Measurements from ENCODE around the gene PPM1E.
"Not testable (repeated sequence)": the region's sequence is repeated elsewhere in the genome, so short reads cannot be mapped to it uniquely, and the experiment has no call there.

PPM1E gene

DNA sequence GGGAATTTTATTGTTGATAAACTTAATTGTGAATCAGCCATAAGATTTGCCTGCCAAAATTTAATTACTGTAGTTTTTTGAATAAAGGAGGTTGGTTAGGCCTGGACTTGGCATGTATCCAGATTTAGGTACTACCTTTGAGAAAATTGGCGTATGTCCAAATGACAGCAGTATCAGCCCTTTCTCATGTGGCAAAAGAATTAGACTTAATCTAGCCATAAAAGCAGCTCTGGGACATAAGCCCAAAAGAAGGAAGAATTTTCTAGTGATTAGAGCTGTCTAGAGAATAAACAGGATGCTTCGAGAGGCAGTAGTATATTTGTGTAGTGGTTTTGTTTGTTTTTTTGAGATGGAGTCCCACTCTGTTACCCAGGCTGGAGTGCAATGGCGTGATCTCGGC lies 27.7 kb downstream of the PPM1E start:
- no peak for DNase-seq

DNA sequence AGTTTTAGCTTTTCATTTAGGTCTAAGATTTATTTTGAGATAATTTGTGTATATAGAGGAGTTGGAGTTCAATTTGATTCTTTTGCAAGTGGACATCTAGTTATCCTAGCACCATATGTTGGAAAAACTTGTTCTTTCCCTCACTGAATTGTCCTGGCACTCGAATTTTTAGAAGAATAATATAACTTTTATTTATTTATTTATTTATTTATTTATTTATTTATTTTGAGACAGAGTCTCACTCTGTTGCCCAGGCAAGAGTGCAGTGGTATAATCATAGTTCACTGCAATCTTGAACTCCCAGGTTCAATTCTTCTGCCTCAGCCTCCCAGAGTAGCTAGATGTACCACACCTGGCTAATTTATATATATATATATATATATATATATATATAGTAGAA lies 29.4 kb downstream of the PPM1E start:
- DNase-seq, result no peak

- DNase-seq, result no peak
These were observed 31.1 kb downstream of the PPM1E start for GRCh38 chr17:58786586-58787295.

GRCh38 chr17:58788199-58788598 lies 32.5 kb downstream of the PPM1E start:
- DNase-seq, result no peak

GRCh38 chr17:58789160-58789559 lies 33.5 kb downstream of the PPM1E start:
- DNase-seq, result peak in 1 of 2 donors; percentile 5

DNA sequence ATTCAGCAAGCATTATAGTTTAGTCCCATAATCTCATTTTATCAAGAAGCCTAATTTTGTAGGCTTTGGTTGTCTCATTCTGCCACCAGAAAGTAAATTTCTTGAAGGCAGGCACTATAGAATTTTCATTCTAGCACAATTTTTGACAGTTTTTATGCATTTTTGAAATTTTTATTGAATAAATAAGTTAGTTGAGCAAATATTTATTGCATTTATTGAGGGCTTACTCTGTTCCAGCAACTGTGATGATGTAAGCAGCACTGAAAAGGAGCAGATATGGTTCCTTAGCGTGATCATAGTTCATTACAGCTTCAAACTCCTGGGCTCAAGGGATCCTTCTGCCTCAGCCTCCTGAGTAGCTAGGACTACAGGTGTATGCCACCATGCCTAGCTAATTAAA lies 34.2 kb downstream of the PPM1E start:
- no peak for DNase-seq

GRCh38 chr17:58794508-58794907 lies 38.9 kb downstream of the PPM1E start:
- DNase-seq, result not testable (repeated sequence)

DNA sequence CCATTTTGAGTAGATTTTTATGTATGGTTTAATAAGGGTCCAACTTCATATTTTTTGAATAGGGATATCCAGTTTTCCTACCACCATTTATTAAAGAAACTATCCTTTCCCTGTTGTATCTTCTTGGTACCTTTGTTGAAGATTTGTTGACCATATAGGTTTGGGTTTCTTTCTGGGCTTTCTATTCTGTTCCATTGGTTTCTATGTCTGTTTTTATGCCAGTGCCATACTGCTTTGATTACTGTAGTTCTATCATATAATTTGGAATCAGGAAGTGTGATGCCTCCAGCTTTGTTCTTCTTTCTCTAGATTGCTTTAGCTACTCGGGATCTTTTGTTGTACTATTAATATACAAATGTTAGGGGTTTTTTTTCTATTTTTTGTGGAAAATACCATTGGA lies 46.5 kb downstream of the PPM1E start:
- DNase-seq, result no peak

DNA sequence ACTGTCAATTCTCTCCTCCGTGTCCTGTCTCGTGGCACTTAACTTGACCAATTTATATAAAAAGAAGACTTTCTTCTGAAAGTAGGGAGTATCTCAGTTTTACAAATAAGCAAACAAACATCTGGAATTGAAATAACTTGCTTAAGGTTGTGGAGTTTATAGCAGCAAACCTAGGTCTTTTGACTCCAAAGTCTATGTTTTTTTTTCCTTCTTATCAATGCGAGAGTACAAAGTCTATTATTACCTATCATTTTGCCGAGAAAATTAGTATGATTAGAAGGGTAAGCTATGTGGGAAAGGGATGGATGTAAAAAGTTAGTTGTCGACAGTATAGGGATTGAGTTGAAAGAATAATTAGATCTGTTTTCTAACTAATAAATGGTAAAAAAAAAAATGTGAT lies 50.4 kb downstream of the PPM1E start:
- DNase-seq, result no peak

GRCh38 chr17:58808609-58809563 lies 53.2 kb downstream of the PPM1E start:
- no peak for DNase-seq

DNA sequence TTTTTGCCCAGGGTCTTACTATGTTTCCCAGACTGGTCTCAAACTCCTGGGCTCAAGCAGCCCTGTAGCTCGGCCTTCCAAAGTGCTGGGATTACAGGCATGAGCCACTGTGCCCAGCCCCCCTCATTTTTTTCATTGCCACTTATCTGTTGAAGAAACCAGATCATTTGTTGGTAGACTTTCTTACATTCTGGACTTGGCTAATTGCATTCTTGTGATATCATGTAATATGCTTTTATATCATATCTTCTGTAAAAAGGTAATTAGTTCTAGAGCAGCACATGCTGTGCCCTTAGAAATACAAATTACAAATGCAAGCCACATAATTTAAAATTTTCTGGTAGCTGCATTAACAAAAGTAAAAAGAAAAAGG lies 53.9 kb downstream of the PPM1E start:
- DNase-seq, result no peak

GRCh38 chr17:58811290-58811689 lies 55.6 kb downstream of the PPM1E start:
- no peak for DNase-seq

DNA sequence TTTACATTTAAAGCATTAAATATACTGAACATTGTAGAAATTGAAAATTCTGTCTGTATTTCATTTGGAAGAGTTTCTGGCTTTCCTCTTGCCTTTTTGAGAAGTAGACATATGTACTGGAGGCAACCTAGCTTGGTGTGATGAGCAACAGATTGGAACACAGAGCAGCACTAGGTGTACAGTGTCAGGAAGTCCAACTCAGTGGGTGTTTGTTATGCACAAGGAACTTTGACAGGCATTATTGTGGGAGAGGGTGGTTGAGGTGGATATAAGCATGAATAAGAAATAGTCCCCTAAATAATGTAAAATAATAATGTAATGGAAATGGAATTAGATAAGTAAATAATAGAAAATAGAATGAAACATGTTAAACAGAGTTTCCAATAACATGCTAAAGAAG lies 58.1 kb downstream of the PPM1E start:
- DNase-seq, result no peak

DNA sequence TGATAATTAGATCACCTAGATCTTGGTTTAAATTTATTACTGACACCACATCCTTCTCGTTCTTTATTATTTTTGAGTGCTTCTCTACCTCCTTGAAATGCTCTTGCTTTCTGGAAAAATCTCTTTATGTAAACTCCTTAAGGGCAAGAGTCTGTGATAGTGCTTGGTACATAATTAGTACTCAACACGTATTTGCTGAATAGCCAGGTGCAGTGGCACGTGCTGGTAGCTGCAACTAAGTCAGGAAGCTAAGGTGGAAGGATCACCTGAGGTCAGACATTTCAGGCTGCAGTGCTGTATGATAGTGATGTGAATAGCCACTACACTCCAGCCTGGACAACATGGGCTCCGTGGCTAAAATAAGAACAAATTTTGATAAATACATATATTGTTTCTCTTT lies 63.0 kb downstream of the PPM1E start:
- no peak for DNase-seq

DNA sequence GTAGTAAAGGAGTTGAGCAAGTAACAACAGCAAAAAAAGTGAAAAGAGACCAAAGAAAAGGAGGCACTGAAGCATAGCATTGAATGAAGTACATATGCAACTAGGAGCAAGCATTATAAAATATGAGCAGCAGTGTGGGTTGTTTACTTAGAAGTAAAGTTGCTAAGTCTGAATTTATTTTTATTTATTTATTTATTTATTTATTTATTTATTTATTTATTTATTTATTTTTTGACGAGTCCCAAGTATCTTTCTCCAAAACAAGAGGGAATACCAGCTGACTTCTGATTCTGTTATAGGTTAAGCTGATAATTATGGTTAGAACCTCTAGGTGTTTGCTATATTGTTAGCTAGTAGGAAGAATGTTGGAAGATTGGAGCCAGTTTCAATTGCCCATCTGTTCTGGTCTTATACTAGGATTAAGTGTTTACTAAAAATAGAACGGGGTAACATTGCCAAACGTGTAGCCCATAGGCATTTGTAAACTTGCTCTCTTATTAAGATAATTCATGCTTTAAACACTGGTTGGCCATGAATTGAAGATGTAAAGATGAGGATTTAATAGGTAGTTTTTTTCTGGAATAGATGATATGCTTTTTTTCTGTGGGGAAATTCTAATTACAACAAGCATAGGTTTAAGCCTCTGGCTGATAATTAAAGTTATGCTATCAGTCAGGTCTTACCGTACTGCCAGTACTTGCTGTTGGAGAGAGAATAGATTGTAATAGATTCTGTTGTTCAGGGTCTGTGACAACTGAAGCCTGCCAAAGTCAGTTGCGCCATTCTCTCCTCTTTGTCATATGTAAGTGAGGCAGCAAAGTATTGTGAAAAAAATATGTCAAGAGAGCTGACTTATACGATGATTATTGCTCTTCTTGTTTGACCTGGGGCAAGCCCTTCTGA lies 66.7 kb downstream of the PPM1E start:
- DNase-seq, result no peak

DNA sequence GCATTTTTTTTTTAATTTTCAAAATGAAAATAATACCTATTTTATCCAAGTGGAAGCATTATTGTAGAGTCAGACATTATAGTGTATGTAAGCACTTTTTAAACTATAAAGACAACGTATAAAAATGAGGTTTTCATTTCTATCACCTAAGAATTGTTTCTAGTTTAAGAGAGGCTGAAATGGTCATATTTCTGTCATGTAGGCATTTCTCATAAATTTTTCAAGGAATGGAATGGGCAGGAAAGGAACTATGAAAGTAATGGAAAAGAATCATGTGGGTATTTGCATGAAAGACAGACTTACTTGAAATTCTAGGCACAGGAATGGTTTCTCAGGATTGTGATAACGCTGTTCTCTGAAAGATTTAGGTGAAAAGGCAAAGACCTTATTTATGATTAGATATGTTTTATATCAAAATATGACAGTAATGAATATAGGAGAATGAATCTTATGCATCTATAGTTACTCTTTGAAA lies 67.4 kb downstream of the PPM1E start:
- no peak for DNase-seq

- no peak for DNase-seq
These were observed 73.6 kb downstream of the PPM1E start for GRCh38 chr17:58829172-58829637.

DNA sequence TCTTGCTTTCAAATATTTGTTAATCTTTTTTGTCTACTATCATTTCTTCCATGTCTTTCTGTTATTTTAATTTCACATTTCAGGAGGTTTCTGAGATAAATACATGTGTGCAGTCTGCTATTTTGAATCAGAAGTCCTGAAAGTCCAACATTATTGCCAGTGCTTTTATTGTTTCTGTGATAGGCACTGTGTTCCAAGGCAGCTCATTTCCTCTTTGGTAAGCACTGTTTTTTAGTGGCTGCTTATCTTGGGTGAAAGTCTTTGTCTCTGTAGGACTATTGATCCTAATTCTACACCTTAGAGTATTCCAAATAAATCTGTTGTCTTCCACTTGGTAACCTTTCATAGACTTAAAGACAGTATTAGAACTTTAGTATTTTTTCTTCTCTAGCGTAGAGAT lies 76.1 kb downstream of the PPM1E start:
- no peak for DNase-seq

DNA sequence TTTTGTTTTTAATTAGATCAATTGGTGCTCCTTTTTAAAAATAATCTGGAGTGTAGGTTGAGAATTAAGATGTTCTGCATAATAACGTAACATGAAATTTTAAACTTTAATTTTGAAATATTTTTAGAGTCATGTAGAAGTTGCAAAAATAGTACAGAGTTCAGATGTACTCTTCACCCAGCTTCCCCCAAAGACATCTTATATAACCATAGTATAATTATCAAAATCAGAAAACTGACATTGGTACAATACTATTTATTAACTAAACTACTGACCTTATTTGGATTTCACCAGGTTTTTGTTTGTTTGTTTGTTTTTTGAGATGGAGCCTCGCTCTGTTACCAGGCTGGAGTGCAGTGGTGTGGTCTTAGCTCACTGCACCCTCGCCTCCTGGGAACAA lies 76.9 kb downstream of the PPM1E start:
- DNase-seq, result no peak

DNA sequence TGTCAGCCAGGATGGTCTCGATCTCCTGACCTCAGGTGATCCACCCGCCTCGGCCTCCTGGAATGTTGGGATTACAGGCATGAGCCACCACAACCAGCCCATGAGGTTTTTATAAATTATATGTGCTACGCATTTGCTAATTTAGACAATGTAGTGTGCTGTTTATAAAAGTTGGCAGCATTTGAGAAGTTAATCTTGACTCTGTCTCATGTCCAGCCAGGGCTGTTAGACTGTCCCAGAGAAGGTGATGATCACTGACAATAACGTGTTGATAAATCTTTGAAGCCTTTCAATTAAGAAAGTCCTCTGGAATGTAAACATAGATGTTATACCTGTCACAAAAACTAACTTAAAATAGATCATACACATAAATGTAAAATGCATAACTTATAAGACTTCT lies 82.0 kb downstream of the PPM1E start:
- no peak for DNase-seq

GRCh38 chr17:58840820-58841612 lies 85.4 kb downstream of the PPM1E start:
- no peak for DNase-seq

- not testable (repeated sequence) for DNase-seq
These were observed 90.8 kb downstream of the PPM1E start for GRCh38 chr17:58846413-58846812.
